Colonic mucosa (tissue), 4 donors: ENCODE measurements around the gene FIBCD1. TPM values are rescaled to one million over a fixed set of nuclear protein-coding genes. Genes with fewer than 3 reads are reported as not detected.
"Not testable (repeated sequence)": the region's sequence is repeated elsewhere in the genome, so short reads cannot be mapped to it uniquely, and the experiment has no call there.

Experiments
- DNase-seq: peaks from one replicate; pipeline ENCODE4 v3.0.0-alpha.2; 2020
- H3K27ac ChIP-seq: fragments of 200-600 bp; one replicate; pipeline ENCODE4 v1.8.0; 2021
- H3K27me3 ChIP-seq: fragments of 200-600 bp; one replicate; pipeline ENCODE4 v1.8.0; 2021
- H3K36me3 ChIP-seq: fragments of 200-600 bp; one replicate; pipeline ENCODE4 v1.8.0; 2021
- H3K4me1 ChIP-seq: fragments of 200-600 bp; one replicate; pipeline ENCODE4 v1.8.0; 2021; ENCODE audit warnings: mild to moderate bottlenecking
- H3K4me3 ChIP-seq: fragments of 200-600 bp; one replicate; pipeline ENCODE4 v1.8.0; 2021
- H3K9ac ChIP-seq, 2 donors: one replicate each; pipeline ENCODE4 v1.7.0; 2013; ENCODE audit warnings: control low read depth in 2 of 2, low read depth in 2 of 2, low read length in 2 of 2
- H3K9me3 ChIP-seq: fragments of 200-600 bp; one replicate; pipeline ENCODE4 v1.8.0; 2021
- intact Hi-C: fragments of 100-400 bp; cut with DNase I; formaldehyde crosslinking; loops from one replicate; pipeline ENCODE4 v1.14.1; 2022
- total RNA-seq, 2 donors: library from RNA; stranded (reverse); fragmentation: NEBNext Ultra II Directional in 1 of 2; extraction: Animal tissue kit (Norgen Biotek cat#: 25700) in 1 of 2; gene quantifications; one replicate each; pipeline ENCODE4 v1.2.1, GENCODE V29; 2021
- TF ChIP-seq, protein P1 (sequence below): fragments of 200-600 bp; IDR thresholded peaks from one replicate; pipeline ENCODE4 v1.8.0; 2022; ENCODE audit warnings: antibody characterized with exemption, mild to moderate bottlenecking
- donor health status: healthy.
- donor health status: DM: no; HTN: no; CAD: no.
- donor health status: DM: no; HTN: no; CAD: no.

Gene FIBCD1
- total RNA-seq, 2 donors from 2014 or later = 9.0 to 32.9 TPM

DNA sequence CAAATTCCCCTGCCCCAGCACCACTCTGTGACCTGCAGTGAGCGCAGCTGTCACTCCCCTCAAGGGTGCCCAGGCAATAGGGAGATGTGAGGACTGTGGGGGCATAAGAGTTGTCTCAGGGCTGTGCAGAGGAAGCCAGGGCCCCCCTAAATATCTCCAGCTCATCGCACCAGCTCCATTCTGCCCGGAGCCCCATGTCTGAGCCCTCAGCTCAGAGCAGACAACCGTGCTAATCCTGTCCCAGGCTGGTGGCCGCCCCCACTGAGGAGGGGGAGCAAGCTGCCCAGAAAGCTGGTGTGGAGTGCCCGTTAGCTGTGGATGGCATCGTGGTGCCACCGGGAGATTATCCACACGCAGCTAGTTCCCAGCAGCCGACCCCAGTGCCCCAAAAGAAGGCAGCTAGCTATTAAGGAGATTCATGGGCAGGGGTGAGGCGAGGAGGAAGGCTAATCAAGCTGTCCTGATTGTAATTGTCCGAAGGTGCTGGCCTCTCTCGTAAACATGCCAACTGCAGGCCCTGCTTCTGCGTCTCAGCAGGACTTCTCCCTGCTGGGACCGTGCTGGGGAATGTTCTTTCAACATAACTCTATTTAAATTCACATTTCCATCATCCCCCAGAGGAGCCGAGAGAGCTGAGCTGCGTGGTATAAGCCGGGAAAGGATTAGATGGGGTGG, 17.0 kb upstream of the FIBCD1 start:
- Histone ChIP-seq H3K9me3 (no peaks in the 10 kb centered on the region), H3K9ac (no peak overlapping the region), H3K4me1 (no peaks in the 10 kb centered on the region), H3K27me3 (no peaks in the 10 kb centered on the region), H3K4me3 (no peak overlapping the region), H3K36me3 (no peaks in the 10 kb centered on the region), H3K27ac (no peak overlapping the region)
- no peak for DNase-seq
- intact Hi-C loops = no loop called here
- TF ChIP-seq, protein P1, sequence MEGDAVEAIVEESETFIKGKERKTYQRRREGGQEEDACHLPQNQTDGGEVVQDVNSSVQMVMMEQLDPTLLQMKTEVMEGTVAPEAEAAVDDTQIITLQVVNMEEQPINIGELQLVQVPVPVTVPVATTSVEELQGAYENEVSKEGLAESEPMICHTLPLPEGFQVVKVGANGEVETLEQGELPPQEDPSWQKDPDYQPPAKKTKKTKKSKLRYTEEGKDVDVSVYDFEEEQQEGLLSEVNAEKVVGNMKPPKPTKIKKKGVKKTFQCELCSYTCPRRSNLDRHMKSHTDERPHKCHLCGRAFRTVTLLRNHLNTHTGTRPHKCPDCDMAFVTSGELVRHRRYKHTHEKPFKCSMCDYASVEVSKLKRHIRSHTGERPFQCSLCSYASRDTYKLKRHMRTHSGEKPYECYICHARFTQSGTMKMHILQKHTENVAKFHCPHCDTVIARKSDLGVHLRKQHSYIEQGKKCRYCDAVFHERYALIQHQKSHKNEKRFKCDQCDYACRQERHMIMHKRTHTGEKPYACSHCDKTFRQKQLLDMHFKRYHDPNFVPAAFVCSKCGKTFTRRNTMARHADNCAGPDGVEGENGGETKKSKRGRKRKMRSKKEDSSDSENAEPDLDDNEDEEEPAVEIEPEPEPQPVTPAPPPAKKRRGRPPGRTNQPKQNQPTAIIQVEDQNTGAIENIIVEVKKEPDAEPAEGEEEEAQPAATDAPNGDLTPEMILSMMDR = no peak

DNA sequence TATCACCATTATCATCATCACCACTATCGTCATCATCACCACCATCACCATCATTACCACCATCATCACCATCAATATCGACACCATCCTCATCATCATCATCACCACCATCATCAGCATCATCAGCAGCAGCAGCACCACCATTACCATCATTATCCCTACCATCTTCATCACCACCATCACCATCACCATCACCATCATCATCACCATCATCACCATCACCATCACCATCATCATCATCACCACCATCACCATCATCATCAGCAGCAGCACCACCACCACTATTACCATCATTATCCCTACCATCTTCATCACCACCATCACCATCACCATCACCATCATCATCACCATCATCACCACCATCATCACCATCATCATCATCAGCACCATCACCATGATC, 15.9 kb upstream of the FIBCD1 start:
- H3K9me3 ChIP-seq, H3K27me3 ChIP-seq, H3K36me3 ChIP-seq, intact Hi-C loops, H3K4me1 ChIP-seq, DNase-seq, H3K27ac ChIP-seq, H3K4me3 ChIP-seq, H3K9ac ChIP-seq: not testable (repeated sequence)

DNA sequence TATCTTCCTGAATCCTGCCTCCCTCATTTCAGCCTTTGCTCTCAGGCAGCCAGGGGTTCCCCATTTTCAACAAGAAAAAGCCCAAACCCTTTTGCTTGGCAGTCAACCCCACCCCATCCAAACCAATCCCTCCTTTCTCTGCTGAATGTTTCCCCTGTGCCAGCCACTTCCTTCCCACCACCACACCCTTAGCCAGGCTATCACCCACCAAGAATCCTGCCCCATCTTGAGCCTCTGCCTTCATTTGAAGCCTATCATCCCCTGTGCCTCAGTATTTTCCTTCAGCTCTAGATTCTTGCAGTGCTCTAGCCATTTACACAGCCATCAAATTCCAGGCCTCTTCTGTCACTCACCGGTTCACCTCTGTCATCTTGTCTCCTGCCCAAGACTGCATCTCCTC, 15.3 kb upstream of the FIBCD1 start:
- no peaks in the 10 kb centered on the region for H3K9me3 ChIP-seq
- TF ChIP-seq, protein P1 = no peak
- DNase-seq = no peak
- no peak overlapping the region for H3K9ac ChIP-seq
- intact Hi-C loops = no loop called here
- no peaks in the 10 kb centered on the region for H3K27me3 ChIP-seq
- no peak overlapping the region for H3K27ac ChIP-seq
- H3K4me3 ChIP-seq = no peak overlapping the region
- H3K36me3 ChIP-seq = no peaks in the 10 kb centered on the region
- H3K4me1 ChIP-seq = no peaks in the 10 kb centered on the region

DNA sequence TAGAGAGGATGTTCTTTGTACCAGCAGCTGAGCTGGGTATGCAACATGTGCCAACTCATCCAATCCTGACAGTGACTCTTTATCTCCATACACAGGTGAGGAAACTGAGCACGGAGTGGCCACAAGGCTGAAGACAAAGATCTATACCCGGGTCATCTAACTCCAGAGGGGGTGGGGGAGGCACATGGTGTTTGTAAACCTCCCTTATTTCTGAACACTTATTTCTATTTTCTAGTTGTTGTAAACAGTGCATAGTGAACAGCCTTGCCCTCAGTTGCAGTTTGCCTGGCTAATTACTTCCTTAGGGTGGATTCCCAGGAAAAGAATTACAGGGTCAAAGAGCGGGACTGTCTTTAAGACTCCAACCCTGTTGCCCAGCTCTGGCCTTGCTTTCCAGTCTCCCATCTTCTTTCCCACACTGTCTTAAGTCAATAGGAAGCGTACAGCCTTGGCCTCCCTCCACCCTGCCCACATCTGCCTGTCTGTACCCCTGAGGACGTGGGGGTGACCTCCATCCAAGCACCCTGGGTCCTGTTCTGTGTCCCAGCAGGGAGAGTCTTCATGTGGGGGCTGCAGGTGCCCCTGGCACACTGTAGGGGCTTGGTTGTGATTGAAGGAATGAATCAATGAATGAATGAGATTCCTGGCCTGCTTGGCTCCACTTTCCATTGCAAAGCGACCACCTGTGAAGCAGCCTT, 13.2 kb upstream of the FIBCD1 start:
- DNase-seq = peak; percentile 45
- Histone ChIP-seq H3K9ac (peak overlapping the region in 1 of 2 donors; percentile 2), H3K36me3 (no peaks in the 10 kb centered on the region), H3K9me3 (no peaks in the 10 kb centered on the region), H3K4me3 (no peak overlapping the region), H3K27me3 (no peaks in the 10 kb centered on the region), H3K4me1 (peaks cover 6% of the 10 kb centered on the region), H3K27ac (no peak overlapping the region)
- intact Hi-C loops = no loop called here
- TF ChIP-seq, protein P1 = no peak

DNA sequence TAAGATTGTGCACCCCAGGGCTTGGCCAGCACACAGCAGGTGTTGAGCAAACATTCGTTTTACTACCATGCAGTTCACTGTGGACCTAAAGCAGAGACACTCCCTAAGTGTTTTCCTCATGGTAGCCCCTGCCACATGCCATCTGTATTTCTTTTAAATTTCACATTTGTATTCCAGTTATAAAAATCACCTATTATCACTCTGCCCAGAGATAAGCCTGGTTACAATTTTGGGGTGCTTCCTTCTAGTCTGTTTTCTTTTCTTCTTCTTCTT, 10.9 kb upstream of the FIBCD1 start:
- Histone ChIP-seq H3K9ac (no peak overlapping the region), H3K27ac (no peak overlapping the region), H3K27me3 (no peaks in the 10 kb centered on the region), H3K9me3 (no peaks in the 10 kb centered on the region), H3K4me1 (peaks cover 6% of the 10 kb centered on the region), H3K4me3 (no peak overlapping the region), H3K36me3 (no peaks in the 10 kb centered on the region)
- DNase-seq = peak; percentile 59
- intact Hi-C loops = no loop called here
- TF ChIP-seq, protein P1 = no peak
